Fibroblast of the conjunctiva (primary cell): Measurements from ENCODE around the gene CROCC2.
"Not testable (repeated sequence)": the region's sequence is repeated elsewhere in the genome, so short reads cannot be mapped to it uniquely, and the experiment has no call there.

Source experiments
- DNase-seq: peaks from one replicate; pipeline ENCODE4 v3.0.0-alpha.2; 2010; ENCODE audit warnings: low read depth

CROCC2 gene

DNA sequence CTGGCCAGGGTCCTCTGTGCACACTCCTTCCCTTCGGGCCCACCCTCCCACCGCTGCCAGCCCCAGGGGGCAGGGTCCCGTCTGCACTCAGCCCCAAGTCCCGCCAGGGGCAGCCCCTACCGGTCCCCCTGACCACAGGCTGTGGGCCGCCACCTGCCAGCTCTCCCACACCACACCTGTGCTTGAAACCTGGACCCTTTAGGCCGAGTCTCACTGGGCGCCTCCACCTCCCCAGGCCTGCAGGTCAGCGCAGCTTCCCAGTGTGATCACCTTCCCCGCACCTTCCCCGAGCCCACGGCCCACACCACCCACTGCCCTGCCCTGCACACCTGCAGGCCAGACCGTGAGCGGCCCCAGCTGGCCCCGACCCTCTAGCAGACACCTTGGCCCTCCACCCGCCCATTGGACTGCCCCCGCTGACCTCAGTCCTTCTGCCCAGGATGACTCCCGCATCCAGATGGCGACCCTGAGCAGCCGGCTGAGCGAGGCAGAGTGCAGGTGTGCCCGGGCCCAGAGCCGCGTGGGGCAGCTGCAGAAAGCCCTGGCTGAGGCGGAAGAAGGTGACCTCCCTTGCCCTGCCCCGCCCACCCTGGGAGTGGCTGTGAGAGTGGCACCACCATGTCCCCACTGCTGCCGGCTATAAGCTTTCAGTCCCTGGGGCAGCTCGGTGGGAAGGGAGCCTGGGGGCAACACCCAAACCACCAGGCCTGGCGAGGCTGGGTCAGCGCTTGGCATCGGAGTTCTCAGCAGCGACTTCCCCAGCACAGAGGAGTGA is 61.0 kb downstream of the CROCC2 start:
- DNase-seq: no peak

DNA sequence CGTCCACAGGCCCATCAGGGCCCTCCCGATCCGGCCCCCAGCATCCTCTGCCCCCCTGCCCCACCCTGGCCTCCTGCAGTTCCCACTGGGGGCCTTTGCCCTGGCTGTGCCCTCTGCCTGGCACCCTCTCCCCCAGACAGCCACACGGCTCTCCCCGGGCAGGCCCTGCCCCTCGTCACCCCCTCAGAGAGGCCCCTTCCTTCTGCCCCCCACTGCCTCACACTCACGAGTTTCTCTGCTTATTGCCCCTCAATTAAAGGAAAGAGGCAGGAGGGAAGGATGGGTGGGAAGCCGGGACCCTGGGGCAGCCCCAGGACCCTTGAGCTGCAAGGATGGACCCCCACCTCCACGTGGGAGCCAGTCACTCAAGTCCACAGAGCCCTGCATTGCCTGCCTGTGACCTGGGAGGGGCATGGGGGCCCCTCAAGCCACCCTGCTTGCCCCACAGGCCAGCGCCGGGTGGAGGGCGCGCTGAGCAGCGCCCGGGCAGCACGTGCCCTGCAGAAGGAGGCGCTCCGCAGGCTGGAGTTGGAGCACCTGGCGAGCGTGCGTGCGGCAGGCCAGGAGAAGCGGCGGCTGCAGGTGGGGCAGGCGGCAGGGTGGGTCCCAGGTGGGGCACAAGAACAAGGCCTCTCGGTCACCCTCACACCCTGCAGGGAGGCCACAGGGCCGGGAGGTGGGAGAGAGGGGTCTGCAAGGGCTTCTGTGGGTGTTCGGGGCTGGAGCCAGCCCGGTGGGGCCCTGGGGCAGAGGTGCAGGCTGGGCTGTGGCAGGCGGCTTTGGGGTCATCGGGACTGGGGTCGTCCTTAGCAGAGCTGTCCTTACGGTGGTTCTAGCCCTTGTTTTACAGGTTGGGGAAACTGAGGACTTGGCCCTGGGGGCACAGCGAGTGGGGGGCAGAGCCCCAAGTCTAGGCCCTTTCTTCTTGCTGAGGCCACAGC is 61.8 kb downstream of the CROCC2 start:
- DNase-seq: no peak

DNA sequence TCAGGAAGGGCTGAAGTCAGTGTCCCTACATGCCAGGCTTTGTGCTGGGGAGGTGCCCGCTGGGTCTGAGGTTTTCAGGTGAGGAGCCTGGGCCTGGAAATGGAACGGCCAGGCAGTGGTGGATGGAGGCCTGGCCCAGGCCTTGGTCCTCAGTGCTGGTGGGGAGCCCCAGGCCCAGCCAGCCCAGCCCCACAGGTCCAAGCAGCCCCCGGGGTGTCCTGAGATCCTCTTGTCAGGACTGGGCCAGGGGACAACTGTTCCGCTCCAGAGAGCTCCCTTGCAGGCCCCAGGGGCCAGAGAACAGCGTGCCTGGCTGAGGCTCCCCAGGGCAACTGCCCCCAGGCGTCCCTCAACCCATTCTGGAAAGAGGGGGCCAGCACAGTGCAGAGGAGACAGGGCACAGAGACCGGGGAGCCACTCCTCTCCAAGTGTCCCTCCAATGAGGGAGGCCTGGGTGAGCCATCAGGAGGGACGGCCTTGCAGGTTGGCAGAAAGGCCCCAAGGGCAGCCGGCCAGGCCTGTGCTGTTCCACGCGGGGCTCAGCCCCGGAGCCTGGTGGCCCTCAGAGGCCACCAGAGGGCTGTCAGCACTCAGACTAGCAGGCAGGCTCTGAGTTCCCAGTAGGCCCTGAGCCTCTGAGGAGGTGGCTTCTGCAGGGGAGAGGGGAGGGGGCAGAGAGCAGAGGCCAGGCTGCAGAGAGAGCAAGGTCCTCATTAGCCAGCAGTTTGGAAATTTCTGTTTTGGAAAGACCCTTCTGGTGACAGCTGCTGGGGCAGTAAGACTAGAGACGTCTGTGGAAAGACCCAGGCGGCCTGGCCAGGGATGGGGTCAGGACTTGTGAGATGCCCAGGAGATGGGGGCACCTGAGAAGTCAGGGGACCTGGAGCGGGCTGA is 62.8 kb downstream of the CROCC2 start:
- DNase-seq: no peak

DNA sequence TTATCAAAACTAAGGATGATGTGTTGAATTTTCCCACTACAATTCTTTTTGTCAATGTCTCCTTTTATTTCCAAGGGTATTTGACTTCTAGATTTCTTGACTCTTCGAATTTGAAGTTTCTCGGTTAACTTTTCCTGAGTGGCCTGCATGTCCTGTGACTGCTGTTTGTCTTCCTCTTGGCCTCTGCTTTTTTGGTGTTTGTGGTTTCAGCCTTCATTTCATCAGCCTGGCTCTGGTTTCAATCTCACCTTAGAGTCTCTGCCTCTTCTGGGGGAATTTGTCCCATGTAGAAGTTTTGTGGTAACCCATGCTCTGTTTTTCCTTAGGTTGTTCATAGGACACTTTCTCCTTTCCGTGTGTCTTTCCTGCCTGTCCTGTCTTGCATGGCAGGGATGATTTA is 64.0 kb downstream of the CROCC2 start:
- no peak for DNase-seq

DNA sequence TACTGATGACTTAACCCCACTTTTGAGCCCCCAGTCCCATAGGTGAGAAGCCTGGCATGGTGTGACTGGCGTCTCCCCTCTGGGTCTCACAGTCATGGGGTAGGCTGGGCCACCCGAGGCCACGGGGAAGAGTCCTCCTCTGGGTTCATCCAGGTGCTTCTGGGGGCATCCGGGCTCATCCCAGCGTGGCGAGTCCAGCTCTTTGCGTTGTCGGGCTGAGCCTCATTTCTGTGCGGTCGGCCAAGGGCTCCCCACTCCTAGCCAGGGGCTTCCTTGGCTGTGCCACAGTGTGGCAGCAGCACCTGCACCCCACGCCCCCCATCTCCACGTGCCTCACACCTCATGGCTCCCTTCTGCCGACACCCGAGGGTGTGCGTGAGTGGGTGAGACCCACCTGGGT is 64.7 kb downstream of the CROCC2 start:
- no peak for DNase-seq

DNA sequence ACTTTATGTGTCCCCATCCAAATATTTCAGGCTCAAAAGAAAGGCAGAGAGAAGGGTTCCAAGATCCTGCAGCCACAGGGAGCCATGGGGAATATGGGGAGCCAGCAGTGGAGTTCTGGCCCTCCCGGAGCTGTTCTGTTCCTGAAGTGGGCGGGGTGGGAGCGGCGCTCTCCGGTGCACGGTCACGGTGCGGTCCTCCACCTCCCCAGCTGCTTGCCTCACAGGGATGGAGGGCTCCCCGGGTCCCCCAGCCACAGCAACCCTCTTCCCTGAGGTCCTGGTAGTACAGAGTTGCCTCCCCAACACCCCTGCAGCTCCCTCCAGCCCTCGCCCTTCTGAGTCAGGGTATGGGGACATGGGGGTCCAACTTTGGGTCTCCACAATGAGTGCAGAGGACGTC is 66.1 kb downstream of the CROCC2 start:
- DNase-seq: no peak

DNA sequence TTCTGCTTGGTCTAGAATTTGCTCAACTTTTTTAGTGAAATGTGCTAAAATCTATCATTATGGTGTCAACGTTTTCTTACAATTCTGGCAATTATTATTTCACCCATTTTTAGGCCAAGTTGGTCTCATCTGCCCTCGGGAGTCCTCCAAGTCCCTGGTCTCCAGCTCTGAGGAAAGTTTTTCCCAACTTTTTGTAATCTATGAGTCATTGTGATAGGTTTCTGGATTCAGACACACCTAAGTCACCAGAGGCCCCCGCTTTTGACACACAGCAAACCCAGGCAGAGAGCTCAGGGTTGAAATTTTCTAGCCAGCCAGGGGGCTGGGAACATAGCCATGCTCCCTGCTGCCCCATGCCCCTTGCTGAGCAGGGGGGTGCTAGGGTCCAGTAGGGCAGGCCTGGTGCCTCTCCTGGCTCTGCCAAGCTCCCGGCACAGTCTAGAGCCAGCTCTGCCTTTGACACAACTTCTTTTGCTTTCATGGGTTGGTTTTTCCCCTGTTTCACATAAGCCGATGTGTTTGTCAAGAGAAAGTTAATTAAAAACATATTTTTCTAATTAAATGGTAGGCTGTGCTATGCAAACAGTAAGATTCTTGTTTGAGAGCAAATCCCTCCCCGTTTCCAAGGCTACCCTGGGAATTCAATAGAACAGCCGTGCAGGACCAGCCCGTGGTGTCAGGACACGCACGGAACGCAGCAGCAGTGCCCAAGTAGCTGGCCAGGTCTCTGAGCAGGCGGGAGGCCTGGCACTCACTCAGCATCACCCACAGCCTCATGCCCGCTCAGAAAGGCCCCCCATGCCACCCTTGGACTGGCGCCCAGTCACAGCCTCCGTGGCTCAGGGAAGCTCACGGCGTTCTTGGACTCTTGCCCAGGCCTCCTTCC is 66.7 kb downstream of the CROCC2 start:
- peak; percentile 70 for DNase-seq

DNA sequence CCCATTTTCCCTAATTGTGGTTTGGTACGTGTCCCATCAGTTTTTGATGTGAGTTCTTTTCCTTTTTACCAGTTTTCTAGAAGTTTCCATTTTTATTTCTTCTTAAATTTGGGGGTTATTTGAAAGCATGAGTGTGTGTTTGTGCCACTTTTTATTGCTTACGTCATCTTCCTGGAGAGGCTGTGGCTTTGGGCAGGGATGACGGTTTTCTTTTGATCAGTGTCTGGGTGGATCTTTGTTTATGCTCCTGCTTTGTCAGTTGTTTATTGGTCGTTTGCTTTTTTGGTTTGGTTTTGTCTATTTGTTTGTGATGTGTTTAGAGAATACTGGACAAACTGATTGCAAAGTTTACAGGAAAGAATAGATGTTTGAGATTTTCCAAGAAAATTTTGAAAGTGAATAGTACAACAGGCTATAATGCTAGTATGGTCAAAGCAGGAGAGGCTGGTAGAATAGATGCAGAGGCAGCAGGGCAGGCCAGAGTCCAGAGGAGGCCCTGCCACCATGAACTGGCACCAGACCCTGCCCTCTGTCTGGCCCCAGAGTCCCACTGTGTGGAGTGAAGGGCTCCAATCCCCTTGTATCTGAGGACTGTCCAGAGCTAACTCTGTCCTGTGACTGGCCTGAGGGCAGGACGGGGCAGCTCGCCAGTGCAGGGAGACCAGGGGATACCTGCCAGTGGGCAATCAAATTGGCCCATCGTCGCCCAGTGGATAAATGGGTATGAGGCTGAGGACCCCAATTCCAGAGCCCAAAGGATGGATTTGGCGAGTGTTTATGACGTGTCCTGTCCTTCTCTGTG is 68.8 kb downstream of the CROCC2 start:
- no peak for DNase-seq

DNA sequence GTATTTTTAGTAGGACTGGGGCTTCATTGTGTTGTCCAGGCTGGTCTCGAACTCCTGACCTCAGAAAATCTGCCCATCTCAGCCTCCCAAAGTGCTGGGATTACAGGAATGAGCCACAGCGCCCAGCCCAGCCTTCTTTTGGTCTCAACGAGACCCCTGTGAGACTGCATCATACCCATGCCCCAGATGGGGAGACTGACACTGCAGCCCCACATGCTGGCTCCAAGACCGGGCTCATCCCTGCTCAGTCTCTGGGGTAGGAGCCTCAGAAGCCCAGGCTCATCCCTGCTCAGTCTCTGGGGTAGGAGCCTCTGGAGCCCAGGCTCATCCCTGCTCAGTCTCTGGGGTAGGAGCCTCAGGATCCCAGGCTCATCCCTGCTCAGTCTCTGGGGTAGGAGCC is 69.8 kb downstream of the CROCC2 start:
- not testable (repeated sequence) for DNase-seq

DNA sequence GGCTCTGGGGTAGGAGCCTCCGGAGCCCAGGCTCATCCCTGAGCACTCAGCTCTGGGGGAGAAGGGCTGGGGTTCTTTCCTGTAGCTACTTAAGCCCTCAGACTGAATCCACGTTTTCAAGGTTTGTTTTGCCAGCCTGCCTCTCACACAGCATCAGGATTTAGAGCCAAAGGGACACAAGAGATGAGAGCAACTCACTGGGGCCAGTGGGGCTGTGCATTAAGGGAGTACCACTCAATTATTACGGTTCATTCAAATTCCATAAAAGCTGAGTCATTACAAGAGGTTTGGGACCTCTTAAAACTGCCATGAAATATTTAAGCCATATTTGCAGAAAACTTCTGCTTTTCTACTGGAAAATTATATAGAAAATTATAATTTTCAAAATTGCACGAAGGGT is 75.1 kb downstream of the CROCC2 start:
- peak; percentile 56 for DNase-seq

DNA sequence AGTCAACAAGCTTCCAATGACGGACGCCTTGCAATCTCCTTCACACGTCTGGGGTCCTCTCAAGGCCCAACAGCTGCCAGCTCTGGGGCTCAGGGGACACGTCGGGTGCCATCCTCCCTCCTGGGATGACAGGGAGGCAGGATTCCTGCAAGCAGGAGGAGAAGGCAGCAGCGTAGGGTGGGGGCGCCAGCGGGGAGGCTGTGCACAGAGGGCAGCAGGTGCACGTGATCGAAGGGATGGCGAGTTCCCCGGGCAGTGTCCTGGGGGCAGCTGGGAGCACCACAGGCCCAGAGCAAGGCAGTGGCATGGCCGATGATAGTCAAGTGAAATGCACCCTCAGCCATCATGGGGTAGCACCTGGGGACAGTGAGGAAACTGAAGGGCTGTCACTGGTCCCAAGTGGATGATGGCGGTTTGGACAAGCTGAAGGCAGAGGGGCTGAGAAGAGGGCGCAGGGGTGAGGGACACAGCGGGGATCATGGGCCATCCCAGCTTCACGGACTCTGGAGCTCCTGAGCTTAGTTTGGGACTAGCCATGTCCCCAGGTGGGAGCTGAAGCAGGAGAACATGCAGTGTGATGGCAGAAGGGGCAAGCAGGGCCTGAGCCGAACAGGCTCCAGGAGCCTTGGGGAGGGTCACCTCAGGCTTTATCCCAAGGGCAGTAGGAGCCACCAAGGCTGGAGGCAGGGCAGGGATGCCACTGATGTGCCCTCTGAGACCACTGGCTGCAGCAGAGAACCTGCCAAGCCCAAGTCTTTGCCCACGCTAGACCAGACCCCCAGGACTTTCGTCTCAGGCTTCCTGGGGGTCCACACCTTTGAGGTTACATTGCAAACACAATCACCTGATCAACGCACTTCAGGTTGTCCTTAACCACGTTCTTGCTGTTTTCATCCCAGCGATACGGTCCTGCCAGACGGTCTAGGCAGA is 76.0 kb downstream of the CROCC2 start:
- no peak for DNase-seq

DNA sequence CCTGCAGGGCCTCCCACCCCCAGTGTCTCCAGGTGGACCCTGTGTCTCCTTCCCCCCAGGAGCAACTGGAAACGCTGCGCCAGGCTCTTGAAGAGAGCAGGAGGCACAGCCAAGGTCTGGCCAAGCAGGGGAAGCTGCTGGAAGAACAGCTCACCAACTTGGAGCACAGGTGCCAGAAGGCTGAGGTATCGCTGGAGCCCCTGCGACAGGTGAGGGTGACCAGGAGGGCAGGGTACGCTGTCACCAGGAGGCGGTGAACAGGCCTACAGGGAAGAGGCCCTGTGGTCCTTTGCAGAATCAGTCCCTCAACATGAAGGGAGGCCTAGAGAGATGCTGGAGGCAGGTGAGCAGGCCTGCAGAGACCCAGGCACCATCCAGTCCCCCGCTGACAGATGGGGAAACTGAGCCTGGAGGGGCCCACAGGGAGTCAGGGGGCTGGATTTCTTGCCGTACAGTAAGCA is 76.7 kb downstream of the CROCC2 start:
- DNase-seq: no peak

DNA sequence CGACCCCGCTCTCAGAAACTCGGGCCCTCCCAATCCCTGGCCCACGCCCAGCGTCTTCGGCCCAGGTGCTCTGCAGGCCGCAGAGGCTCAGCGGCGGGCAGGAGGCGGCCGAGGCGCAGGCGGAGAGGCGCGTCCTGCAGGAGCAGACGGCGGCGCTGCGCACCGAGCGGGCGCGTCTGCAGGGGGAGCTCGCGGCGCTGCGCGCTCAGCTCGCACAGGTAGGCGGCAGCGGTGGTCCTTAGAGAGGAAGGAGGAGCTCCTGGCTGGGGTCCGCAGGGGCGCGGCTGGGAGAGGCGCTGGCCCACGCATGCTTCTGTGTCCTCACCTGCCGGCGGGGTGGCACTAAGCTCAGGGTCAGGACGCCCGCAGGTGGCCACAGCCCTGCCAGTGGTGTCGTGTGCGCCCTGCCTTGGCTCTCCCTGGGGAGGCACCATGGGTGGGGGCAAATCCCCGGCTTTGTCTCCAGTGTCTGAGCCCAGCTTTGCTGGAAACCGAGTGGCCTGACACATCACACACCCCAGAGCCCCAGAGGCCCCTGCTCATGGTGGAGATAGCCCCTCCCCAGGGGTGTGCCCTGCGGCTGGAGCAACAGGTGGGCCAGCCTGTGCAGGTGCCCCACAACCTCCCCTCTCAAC is 77.3 kb downstream of the CROCC2 start:
- no peak for DNase-seq

DNA sequence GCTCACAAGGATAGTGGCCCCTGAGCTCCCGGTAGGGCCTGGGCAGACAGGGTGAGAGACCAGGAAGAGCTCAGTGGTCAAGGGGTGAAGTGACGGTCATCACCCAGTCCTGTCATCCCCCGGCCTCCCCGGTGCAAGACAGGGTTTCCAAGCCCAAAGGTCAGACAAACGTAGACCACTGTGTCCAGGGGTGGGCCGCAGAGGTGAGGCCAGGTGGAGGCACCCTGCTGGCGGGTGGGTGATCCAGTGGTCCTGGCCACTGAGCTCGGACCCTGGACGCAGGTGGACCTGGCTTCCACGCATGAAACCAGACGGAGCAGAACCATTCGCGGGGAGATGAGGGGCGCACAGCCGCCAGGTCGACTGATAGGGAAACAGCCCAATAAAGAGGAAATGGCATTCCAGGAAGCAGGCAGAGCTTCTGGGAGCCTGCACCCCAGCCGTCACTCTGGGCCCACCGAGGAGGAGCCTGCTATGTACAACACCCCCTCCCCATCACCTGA is 77.9 kb downstream of the CROCC2 start:
- no peak for DNase-seq

DNA sequence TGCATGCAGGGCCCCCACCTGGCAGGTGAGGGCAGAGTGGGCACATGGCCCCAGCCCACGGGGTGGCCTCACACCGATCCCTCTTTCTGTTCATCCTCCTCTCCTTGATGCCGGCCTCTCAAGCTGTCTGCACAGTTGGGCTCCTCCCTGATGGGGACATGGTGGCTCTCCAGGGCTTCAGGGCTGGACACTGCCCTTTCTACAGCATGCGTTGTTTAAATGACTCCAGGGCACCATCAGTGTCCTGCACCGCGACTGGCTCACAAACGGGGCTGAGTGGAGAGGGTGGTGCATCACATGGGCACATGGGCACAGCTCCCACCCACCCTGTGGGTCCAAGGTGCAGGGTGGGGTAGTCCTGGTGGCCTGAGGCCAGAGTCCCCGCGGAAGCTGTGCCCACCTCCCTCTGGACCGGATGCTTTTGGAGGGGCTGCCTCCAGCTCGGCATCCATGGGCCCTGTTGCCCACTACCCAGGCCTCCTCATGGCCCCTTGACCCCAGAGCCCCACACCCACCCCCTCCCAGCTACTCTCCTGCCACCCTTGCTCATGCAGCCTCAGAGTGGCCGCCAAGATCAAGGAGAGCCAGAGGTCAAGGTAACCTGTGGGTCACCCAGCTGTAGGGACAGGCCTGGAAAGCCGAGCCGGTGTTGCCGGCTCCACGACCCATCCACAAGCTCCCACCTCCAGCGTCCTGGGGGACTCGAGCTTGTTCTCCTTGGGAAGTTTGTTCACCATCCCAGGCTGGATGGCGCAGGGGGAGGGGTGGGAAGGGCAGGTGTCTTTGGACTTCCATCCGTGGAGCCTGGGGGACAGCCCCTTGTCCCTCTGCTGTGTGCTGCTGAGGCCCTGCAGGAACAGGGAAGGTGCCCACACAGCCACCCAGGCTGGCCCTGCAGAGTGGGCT is 80.0 kb downstream of the CROCC2 start:
- no peak for DNase-seq

DNA sequence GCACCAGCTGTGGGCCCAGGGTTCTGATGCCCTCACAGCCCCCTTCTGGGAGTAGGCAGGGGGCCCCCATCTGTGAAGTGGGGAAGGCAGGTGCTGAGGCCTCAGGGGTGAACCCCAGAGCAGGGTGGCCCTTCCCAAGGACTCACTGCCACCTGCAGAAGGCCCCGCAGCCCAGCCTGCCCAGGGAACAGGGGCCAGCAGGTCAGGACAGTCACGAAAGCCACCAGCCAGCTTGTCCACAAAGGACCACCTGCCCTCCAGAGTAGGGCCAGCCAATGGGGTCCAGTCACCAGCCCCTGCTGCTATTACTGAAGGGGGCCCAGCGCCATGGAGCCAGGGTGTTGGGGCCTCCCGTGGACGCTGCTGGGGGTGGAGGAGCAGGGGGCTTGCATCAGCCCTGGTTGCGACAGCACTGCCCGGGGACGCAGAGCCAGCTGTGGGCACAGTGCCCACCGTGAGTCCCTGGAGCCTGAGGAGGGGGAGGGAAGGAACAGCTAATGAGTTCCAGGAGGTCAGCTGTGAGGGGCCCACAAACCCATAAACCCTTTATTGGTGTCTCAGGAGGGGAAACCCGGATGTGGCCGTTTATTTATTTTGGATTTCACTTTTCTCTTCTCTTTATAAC is 80.8 kb downstream of the CROCC2 start:
- peak; percentile 95 for DNase-seq

DNA sequence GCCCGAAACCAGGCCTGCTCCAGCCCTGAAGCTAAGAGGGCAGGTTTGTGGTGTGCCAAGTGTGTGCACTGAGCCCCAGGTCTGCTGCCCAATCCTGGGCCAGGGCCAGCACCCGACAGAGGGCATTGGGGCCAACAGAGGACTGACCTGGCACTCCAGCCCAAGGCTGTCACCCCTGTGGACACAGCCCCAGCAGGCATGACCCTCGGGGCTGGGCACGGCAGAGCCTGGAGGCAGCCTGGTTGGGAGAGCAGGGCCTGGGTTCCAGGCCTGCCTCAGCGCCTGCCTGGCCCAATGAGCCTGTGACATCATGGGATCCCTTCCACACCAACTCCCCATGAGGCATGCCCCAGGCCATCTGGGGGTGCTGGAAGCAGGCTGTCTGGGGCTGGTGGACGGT is 81.5 kb downstream of the CROCC2 start:
- DNase-seq: no peak
